ENCODE data around the gene CORO6. TPM values are rescaled to one million over a fixed set of nuclear protein-coding genes. Genes with fewer than 3 reads are reported as not detected.

The CORO6 gene
- total and polyA plus RNA-seq, 2 of the 4 experiments (the other 2 are of a cell fraction), result 3.4 to 7.6 TPM

GRCh38 chr17:29567554-29568330 is 55.0 kb downstream of the CORO6 start:
- Histone ChIP-seq H2BK5ac (ENCODE audit: low read depth, low read length, poor library complexity, severe bottlenecking) (peak overlapping the region; percentile 63), H3K27ac (ENCODE audit: insufficient read depth, low read length) (peak overlapping the region; percentile 78), H3K79me1 (ENCODE audit: low read depth in 1 of 2, low read length in 2 of 2) (peaks cover 5 to 37% of the 10 kb centered on the region in 2 experiments), H3K27me3 (ENCODE audit: control insufficient read depth, insufficient read depth, low read length) (no peaks in the 10 kb centered on the region), H3K4ac (ENCODE audit: low read depth, low read length) (peak overlapping the region; percentile 69), H3K9ac (ENCODE audit: low read depth, low read length) (peak overlapping the region; percentile 62), H2AK5ac (ENCODE audit: low read depth, low read length) (peak overlapping the region; percentile 41; the same call in 1 of the 2 replicates), H3K4me1 (ENCODE audit: control insufficient read depth, insufficient read depth, low read length) (peaks cover 8% of the 10 kb centered on the region), H2BK15ac (ENCODE audit: low read depth, low read length) (no peak overlapping the region), H3K4me3 (ENCODE audit: insufficient read depth, low read depth, low read length) (peak overlapping the region; percentile 97), H4K5ac (ENCODE audit: low read depth, low read length) (peak overlapping the region; percentile 58; the same call in 1 of the 2 replicates), H4K20me1 (ENCODE audit: insufficient read depth, low read length) (no peaks in the 10 kb centered on the region), H3K9me1 (ENCODE audit: insufficient read depth, low read length) (peaks cover 2% of the 10 kb centered on the region; the same call in 1 of the 2 replicates), H3K36me3 (ENCODE audit: control insufficient read depth, insufficient read depth, low read length) (peaks cover 9% of the 10 kb centered on the region; the same call in 1 of the 2 replicates), H2AFZ (replicated peaks; ENCODE audit: low read length, poor library complexity) (peak overlapping the region; percentile 96), H4K91ac (ENCODE audit: insufficient read depth, low read depth, low read length) (peak overlapping the region; percentile 31), H4K8ac (ENCODE audit: low read depth in 2 of 2, low read length in 2 of 2) (peak overlapping the region; percentile 67 to 87; a peak in 3 of 4 replicates), H3K23ac (ENCODE audit: low read depth, low read length) (peak overlapping the region; percentile 79), H2BK120ac (ENCODE audit: low read depth, low read length) (no peak overlapping the region), H2AK9ac (replicated peaks; ENCODE audit: low read depth, low read length, poor library complexity) (peak overlapping the region; percentile 68), H3K14ac (replicated peaks; ENCODE audit: low read depth, low read length) (peak overlapping the region; percentile 85), H3K56ac (ENCODE audit: extremely low read depth, insufficient read depth, low read length) (peak overlapping the region; percentile 52; the same call in 1 of the 2 replicates), H2BK20ac (ENCODE audit: low read depth, low read length) (no peak overlapping the region), H3K18ac (ENCODE audit: low read depth, low read length) (no peak overlapping the region), H3K9me3 (ENCODE audit: control insufficient read depth, insufficient read depth, low read length) (no peaks in the 10 kb centered on the region), H3K4me2 (ENCODE audit: low read depth, low read length) (peak overlapping the region; percentile 92)
- ATAC-seq (ENCODE audit: low read depth) (peak; percentile 41), DNase-seq (peak; percentile 25)
- intact Hi-C loops (cut with micrococcal nuclease) (loop anchor here (1.0 to 10.0 kb wide), 2 partner anchors 198 to 423 kb away; no protein-coding TSS in a partner anchor), dilution Hi-C loops (cut with HindIII; ENCODE audit: low sequenced_read_pairs, unreplicated experiment) (no loop called here), in situ Hi-C loops (cut with MboI; ENCODE audit: low sequenced_read_pairs) (no loop called here)
- ChIA-PET POLR2A (ENCODE audit: unreplicated experiment) (no interaction called here), CTCF (interaction anchor here (0.7 to 1.2 kb wide), 2 partner anchors 198 to 524 kb away, joined by 3 read pairs; no protein-coding TSS in a partner anchor)
- TSS peak; percentile 65 for BruUV-seq (replicated peaks)
- 0% methylated on average over 18 of the region's 63 CpGs; no CpG with 5 or more reads in 1 of the 2 experiments for WGBS, 2 experiments (ENCODE audit: extremely low coverage in 2 of 2, insufficient read length in 1 of 2)
- TF ChIP-seq FOS (IDR thresholded peaks at IDR 0.05; ENCODE audit: low read depth, low read length), result no peak
- no peak for TF ChIP-seq RFX5 (IDR thresholded peaks at IDR 0.05; ENCODE audit: low read depth, low read length)
- TF ChIP-seq ELK1 (IDR thresholded peaks at IDR 0.05; ENCODE audit: borderline replicate concordance, low read depth, low read length), result no peak
- TF ChIP-seq MXI1 (IDR thresholded peaks at IDR 0.05; ENCODE audit: borderline replicate concordance, low read depth, low read length), result no peak
- TF ChIP-seq CTCF (conservative IDR thresholded peaks at IDR 0.05; ENCODE audit: low read depth, low read length), result 0 out of 2 replicates have a peak, but pooled peaks have one; percentile 18
- TF ChIP-seq CEBPB (IDR thresholded peaks at IDR 0.05; ENCODE audit: low read depth, low read length), result no peak
- no peak for TF ChIP-seq USF2 (IDR thresholded peaks at IDR 0.05; ENCODE audit: low read depth, low read length)
